Stimulated activated CD8-positive, alpha-beta memory T cell treated with anti-CD3 and anti-CD28 coated beads, Interleukin-7, amount 100 ng/mL, for 1 hour (primary cell): ENCODE data around the gene CA9.

ENCODE experiments used
- DNase-seq, 2 donors: peaks; one replicate each; pipeline ENCODE4 v3.0.0-alpha.2; 2020; ENCODE audit warnings: low read depth in 2 of 2

Gene CA9

DNA sequence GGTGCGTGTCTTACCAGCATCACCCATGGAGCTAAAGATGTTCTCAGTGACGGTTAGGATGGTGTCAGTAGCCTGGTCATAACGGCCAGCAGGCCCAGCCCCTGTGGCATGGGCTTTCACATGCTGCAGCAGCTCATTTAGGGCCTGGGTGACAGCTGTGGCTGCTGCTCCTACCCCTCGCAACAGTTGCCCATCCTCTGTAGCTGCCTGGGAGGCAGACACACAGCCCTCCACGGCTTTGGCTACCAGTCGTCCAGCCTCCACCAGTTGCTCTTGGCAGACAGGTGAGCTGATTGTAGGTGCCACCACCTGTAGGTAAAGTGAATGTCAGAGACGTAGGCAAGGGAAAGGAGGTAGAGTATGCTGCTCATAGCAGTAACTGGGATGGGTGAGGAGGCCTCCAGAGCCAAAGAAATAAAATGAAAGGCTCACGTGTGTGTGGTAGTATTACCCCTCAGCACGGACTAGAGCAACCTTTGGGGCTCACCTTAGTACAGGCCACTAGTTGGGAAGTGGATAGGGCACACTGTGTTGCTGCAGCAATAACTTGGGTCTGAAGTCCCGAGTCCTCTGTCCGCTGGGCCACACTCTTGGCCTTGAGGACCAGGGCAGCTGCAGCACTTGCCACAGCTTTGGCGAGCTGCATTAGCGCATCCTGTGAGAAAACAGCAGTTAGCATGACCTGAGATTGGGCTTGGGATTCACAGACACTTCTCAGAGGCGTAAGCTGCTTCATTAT is 43.6 kb downstream of the CA9 start:
- DNase-seq: no peak

GRCh38 chr9:35718721-35719511 is 45.2 kb downstream of the CA9 start:
- DNase-seq: no peak

- DNase-seq: no peak
These were observed 45.8 kb downstream of the CA9 start for GRCh38 chr9:35719546-35719945.

- DNase-seq: no peak
These were observed 49.7 kb downstream of the CA9 start for GRCh38 chr9:35723426-35723825.

GRCh38 chr9:35723908-35724307 is 50.2 kb downstream of the CA9 start:
- DNase-seq: no peak

DNA sequence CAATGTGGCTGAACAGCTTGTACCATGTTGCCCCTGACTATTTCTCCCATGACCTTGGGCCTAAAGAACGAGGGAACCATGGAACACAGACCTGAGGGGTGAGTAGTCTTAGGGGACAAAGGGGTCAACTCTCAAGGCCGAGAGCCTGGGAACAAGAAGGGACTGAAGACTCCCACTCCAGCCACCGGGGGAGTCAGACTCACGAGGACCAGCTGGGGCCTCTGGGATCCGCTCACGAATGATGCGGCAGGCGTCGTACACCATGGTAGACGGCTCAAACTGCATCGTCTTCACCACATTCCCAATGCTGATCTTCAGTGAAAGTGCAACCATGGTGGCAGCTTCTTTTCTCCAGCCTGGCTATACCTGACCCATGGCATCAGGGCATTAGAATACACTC is 51.6 kb downstream of the CA9 start:
- no peak for DNase-seq

- no peak for DNase-seq
These were observed 53.2 kb downstream of the CA9 start for GRCh38 chr9:35726931-35727330.

DNA sequence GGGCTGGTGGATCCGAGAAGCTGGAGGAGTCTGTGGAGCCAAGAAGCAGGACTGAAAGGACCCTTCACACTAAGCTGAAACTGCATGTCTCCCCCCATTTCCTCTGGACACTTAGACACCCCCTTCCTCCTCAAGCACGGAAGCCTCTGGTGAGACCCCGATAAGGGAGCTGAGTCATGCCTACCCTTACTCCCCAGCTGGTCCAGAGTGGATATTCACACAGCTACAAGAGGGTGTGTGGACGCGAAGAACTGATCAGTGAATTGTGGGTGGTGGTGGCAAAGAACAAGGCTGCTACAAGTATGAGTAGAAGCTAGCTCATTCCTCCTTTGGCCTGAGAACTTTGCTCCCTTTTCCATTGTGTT is 53.9 kb downstream of the CA9 start:
- no peak for DNase-seq

DNA sequence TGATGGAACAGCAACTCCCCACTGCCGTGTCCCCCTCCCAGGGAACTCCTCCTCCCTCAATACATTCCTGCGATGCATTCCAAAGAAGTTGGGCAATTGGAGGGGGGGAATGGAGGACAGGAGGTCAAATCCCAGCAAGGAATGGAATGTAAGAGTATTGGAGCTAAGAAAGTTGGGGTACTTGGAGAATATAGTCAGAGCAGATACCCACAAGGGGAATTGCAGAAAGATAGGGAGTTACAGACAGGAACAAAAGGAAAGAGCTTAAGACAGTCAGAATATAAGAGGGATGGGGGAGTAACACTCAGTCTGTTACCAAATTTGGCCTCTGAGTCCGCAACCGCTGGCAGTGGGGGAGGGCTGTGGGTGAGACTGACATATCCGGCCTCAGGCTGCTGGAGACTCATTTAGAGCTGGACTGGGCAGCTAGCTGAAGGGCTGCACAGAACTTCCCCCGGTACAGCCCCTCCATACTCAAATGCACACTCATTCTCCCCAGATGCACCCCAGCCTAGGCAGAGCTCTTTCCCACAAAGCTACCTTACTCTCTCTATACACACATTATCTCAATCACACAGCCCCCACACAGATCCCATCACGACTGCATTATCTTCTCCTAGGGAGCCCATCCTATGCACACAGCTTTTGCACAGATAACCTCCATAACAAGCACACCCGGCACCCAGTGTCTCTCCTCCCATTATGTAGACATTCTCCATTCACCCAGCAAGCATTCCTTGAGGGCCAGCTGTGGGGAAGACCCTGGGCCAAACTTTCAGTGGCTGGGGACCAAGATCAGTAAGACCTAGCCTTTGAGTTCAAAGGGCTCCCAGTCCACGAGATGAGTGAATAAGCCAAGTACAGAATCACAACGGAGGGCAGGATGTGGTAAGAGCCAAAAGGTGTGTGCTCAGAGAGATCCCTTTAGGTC is 54.6 kb downstream of the CA9 start:
- no peak for DNase-seq

DNA sequence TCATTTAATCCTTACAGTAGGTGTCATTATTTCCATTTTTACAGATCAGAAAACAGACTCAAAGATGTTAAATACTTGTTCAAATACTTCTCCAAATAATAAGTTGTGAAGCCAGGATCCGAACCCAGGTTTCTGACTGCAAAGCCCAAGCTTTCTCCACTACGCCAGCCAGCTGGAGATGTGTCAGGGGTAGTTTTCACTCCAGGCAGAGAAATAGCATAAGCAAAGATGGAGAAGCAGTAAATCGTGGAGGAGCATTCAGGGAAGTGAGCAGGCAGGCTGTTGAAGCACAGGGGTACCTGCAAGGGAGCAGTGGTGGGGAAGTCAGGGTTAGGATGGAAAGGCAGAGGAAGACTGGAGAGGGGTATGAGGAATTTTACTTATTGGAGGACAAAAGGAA is 55.4 kb downstream of the CA9 start:
- no peak for DNase-seq

DNA sequence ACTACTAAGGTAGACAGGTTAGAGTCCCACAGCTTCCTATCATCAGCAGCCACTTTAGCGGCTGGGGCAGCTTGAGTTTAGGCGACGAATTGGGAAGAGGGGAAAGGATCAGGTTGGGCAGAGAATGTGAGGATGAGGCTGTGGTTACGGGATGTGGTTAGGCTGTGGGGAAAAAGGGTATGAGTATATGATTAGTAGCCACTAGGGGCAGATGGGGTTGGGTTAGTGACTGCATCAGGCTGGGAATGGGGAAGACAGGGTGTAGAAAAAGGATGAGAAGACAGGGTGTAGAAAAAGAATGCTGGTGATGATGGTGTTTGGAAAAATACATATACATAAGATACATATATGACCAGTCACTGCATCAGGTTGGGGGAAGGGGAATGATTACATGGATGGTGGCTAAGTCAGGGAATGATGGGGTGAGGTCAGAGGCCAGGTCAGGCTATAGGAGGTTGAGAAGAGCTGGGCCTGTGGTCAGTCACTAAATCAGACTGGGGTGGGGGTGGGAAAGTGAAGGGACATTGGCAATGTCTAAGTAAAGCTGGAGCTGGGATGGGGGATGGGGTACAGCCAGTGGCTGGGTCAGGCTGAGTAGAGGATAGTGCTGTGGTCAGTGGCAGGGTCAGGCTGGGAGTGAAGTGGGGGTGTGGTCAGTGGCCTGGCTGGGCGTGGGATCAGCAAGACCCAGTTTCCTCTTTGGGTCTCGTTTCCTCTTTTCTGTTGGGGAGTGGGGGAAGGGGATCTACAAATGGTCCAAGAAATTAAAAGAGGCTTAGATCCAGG is 56.2 kb downstream of the CA9 start:
- no peak for DNase-seq

DNA sequence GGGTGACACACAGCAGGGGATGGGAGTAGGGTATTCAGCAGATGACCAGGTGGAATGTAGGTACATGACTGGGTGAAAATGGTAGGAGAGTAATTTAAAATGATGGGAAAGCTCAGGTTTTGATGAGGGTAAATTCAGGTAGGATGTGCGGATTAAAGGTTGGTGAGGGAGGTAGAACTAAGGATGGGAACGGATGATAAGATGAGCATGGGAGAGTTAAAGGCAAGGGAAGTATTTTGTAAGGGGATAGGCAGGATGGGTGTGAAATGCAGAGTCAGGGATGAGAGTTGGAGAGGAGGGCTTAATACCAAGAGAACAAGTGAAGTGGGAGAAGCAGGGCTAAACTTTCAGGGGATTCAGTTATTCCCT is 56.7 kb downstream of the CA9 start:
- DNase-seq: no peak
